OCI-LY3 (cell line): ENCODE results near the gene CHN2.
A peak's percentile ranks its signal among the peaks of the same experiment; 100 is the strongest.

ENCODE experiments used
- H2AFZ ChIP-seq: fragments of 200-600, 300-600 bp; shearing (Covaris generic); 2 replicates; pipeline ENCODE4 v1.6.0; 2014; ENCODE audit warnings: antibody characterized with exemption, low read depth, low read length
- H3K27ac ChIP-seq: fragments of 200-600, 300-600 bp; sonication (generic); 2 replicates; pipeline ENCODE4 v1.5.1; 2014; ENCODE audit warnings: mild to moderate bottlenecking, low read length, moderate library complexity, mixed read lengths
- H3K27me3 ChIP-seq: fragments of 200-600, 300-600 bp; sonication (generic); 2 replicates; pipeline ENCODE4 v1.6.1; 2014; ENCODE audit warnings: low read depth, low read length, mixed read lengths
- H3K36me3 ChIP-seq: fragments of 200-600, 300-600 bp; sonication (generic); replicated peaks from 2 replicates; pipeline ENCODE3; 2014; ENCODE audit warnings: low read depth, low read length, mixed read lengths
- H3K4me1 ChIP-seq: fragments of 300-600, 200-600 bp; sonication (generic); 2 replicates; pipeline ENCODE4 v1.6.1; 2014; ENCODE audit warnings: low read length, mixed read lengths
- H3K4me2 ChIP-seq: fragments of 200-600, 300-600 bp; sonication (generic); 2 replicates; pipeline ENCODE4 v1.6.1; 2014; ENCODE audit warnings: low read length, mixed read lengths
- H3K4me3 ChIP-seq: fragments of 300-600, 200-600 bp; sonication (generic); 2 replicates; pipeline ENCODE4 v1.5.1; 2014; ENCODE audit warnings: antibody characterized with exemption, mild to moderate bottlenecking, low read length, moderate library complexity
- H3K79me2 ChIP-seq: fragments of 300-600, 200-600 bp; shearing (Covaris generic); 2 replicates; pipeline ENCODE4 v1.6.1; 2014; ENCODE audit warnings: mild to moderate bottlenecking, low read length, mixed read lengths
- H3K9ac ChIP-seq: fragments of 300-600, 200-600 bp; shearing (Covaris generic); 2 replicates; pipeline ENCODE4 v1.6.0; 2014; ENCODE audit warnings: mild to moderate bottlenecking, low read length, moderate library complexity
- H3K9me3 ChIP-seq: fragments of 200-600, 300-600 bp; shearing (Covaris generic); 2 replicates; pipeline ENCODE4 v1.6.1; 2014; ENCODE audit warnings: low read length, mixed read lengths; ENCODE audit not compliant: insufficient read depth
- H4K20me1 ChIP-seq: fragments of 200-600, 300-600 bp; sonication (generic); 2 replicates; pipeline ENCODE4 v1.6.1; 2016; ENCODE audit warnings: low read length, mixed read lengths; ENCODE audit not compliant: insufficient read depth
- CTCF ChIP-seq: fragments of 200-600, 300-600 bp; sonication (generic); IDR thresholded peaks from 2 replicates; pipeline ENCODE4 v1.5.1; 2014; ENCODE audit warnings: antibody characterized with exemption, low read length, low read depth
- EZH2phosphoT487 ChIP-seq: fragments of 200-600 bp; shearing (Covaris generic); IDR thresholded peaks from 2 replicates; pipeline ENCODE4 v1.6.1; 2018; ENCODE audit warnings: antibody characterized with exemption, mixed run types, low read depth

The CHN2 gene

GRCh38 chr7:29236071-29236580, 41.6 kb downstream of the CHN2 start:
- Histone ChIP-seq H3K79me2 (no peaks in the 10 kb centered on the region), H3K36me3 (no peaks in the 10 kb centered on the region), H3K4me2 (no peak overlapping the region), H2AFZ (no peak overlapping the region), H3K9me3 (no peaks in the 10 kb centered on the region), H4K20me1 (no peaks in the 10 kb centered on the region), H3K4me3 (no peak overlapping the region), H3K27me3 (peaks cover 31% of the 10 kb centered on the region), H3K9ac (no peak overlapping the region), H3K27ac (no peak overlapping the region), H3K4me1 (peaks cover 12% of the 10 kb centered on the region)
- no peak for TF ChIP-seq CTCF

- H3K4me1 ChIP-seq: peaks cover 12% of the 10 kb centered on the region
- no peaks in the 10 kb centered on the region for H4K20me1 ChIP-seq
Observed at GRCh38 chr7:29236649-29237048, 42.1 kb downstream of the CHN2 start.

GRCh38 chr7:29237489-29237888, 42.9 kb downstream of the CHN2 start:
- Histone ChIP-seq H3K27me3 (peaks cover 39% of the 10 kb centered on the region), H4K20me1 (no peaks in the 10 kb centered on the region), H3K79me2 (no peaks in the 10 kb centered on the region), H3K27ac (no peak overlapping the region), H3K9me3 (no peaks in the 10 kb centered on the region), H3K4me3 (no peak overlapping the region), H3K9ac (no peak overlapping the region), H3K4me2 (no peak overlapping the region), H3K36me3 (no peaks in the 10 kb centered on the region), H2AFZ (no peak overlapping the region), H3K4me1 (peaks cover 12% of the 10 kb centered on the region)
- TF ChIP-seq EZH2phosphoT487 (no peak), CTCF (no peak)

More at GRCh38 chr7:29236649-29237048, 42.1 kb downstream of the CHN2 start:
- no peak overlapping the region for H3K4me2 ChIP-seq
- TF ChIP-seq EZH2phosphoT487 (no peak), CTCF (no peak)
- no peak overlapping the region for H3K4me3 ChIP-seq
- H3K36me3 ChIP-seq: no peaks in the 10 kb centered on the region
- H3K9ac ChIP-seq: no peak overlapping the region
- no peaks in the 10 kb centered on the region for H3K79me2 ChIP-seq
- no peaks in the 10 kb centered on the region for H3K9me3 ChIP-seq
- no peak overlapping the region for H2AFZ ChIP-seq
- no peak overlapping the region for H3K27ac ChIP-seq
- peaks cover 34% of the 10 kb centered on the region for H3K27me3 ChIP-seq

GRCh38 chr7:29239638-29240037, 45.1 kb downstream of the CHN2 start:
- Histone ChIP-seq H3K4me2 (no peak overlapping the region), H3K9ac (no peak overlapping the region), H2AFZ (no peak overlapping the region), H3K4me3 (no peak overlapping the region), H3K27me3 (peaks cover 39% of the 10 kb centered on the region), H3K9me3 (no peaks in the 10 kb centered on the region), H3K27ac (no peak overlapping the region), H3K4me1 (peaks cover 18% of the 10 kb centered on the region), H4K20me1 (no peaks in the 10 kb centered on the region), H3K36me3 (no peaks in the 10 kb centered on the region), H3K79me2 (no peaks in the 10 kb centered on the region)
- TF ChIP-seq EZH2phosphoT487 (no peak), CTCF (peak; percentile 54)
